Measurements from ENCODE around the gene OR4C3.

OR4C3 gene

DNA sequence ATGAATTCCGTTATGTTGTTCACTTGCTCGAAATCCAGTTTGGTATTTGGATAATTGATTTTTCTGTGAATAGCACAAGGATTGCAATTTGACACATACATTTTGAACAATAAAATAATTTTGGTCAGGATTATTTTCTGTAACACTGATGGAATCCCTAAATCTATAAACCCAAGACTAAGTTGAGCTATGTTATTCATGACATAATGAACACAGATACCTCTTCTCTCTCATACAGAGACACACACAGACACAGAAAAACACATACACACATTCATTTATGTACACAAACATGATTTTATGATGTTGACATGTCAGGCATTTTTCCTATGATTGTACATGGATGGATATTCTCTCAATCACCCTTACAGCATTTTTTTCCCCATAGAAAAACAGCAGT is 41.6 kb downstream of the OR4C3 start, which contains the start of gene OR4C5:
Gene OR4C5, minus strand, starts transcription at position 101 of the 400 bp plus-strand sequence. Its CDS starts 0 bp downstream, at position 101.
- DNase-seq (ENCODE audit: extremely low read depth, low read depth), result no peak
- TF ChIP-seq, protein P1, sequence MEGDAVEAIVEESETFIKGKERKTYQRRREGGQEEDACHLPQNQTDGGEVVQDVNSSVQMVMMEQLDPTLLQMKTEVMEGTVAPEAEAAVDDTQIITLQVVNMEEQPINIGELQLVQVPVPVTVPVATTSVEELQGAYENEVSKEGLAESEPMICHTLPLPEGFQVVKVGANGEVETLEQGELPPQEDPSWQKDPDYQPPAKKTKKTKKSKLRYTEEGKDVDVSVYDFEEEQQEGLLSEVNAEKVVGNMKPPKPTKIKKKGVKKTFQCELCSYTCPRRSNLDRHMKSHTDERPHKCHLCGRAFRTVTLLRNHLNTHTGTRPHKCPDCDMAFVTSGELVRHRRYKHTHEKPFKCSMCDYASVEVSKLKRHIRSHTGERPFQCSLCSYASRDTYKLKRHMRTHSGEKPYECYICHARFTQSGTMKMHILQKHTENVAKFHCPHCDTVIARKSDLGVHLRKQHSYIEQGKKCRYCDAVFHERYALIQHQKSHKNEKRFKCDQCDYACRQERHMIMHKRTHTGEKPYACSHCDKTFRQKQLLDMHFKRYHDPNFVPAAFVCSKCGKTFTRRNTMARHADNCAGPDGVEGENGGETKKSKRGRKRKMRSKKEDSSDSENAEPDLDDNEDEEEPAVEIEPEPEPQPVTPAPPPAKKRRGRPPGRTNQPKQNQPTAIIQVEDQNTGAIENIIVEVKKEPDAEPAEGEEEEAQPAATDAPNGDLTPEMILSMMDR (IDR thresholded peaks at IDR 0.05; ENCODE audit: low read depth, low read length), result no peak
